GM12878 (cell line): ENCODE measurements around the gene H1-8.

Experiments used
- BHLHE40 ChIP-seq, 2 experiments: fragments of 450-650 bp in 1 of 2; IDR thresholded peaks; 2 replicates each; pipeline ENCODE4 v1.6.1; 2011 to 2017; ENCODE audit warnings: low read depth in 2 of 2, borderline replicate concordance in 1 of 2, improper control_type of control experiment in 1 of 2, low read length in 1 of 2, mild to moderate bottlenecking in 1 of 2
- GABPA ChIP-seq: IDR thresholded peaks from 2 replicates; pipeline ENCODE4 v1.6.1; 2014; ENCODE audit warnings: antibody characterized with exemption, low read depth, mild to moderate bottlenecking, inconsistent platforms
- LARP7 ChIP-seq: fragments of 450-650 bp; IDR thresholded peaks from 2 replicates; pipeline ENCODE4 v1.6.1; 2017; ENCODE audit warnings: mild to moderate bottlenecking
- POLR2A ChIP-seq: IDR thresholded peaks from 2 replicates; pipeline ENCODE4 v1.6.1; 2011; ENCODE audit warnings: low read depth, mild to moderate bottlenecking, low read length
- POLR2AphosphoS5 ChIP-seq: IDR thresholded peaks from 2 replicates; pipeline ENCODE4 v1.6.1; 2011; ENCODE audit warnings: mild to moderate bottlenecking, low read length, inconsistent platforms
- RAD21 ChIP-seq: IDR thresholded peaks from 2 replicates; pipeline ENCODE4 v1.6.1; 2011; ENCODE audit warnings: mild to moderate bottlenecking, low read depth, low read length, moderate library complexity; ENCODE audit not compliant: insufficient read depth
- SMC3 ChIP-seq: IDR thresholded peaks from 2 replicates; pipeline ENCODE4 v1.6.1; 2011; ENCODE audit warnings: low read length, improper control_type of control experiment, borderline replicate concordance
- SP1 ChIP-seq: IDR thresholded peaks from one replicate; pipeline ENCODE4 v1.6.1; 2011; ENCODE audit warnings: low read depth, low read length
- YY1 ChIP-seq: IDR thresholded peaks from 2 replicates; pipeline ENCODE4 v1.6.1; 2011; ENCODE audit warnings: low read depth, mild to moderate bottlenecking, low read length
- ZZZ3 ChIP-seq: IDR thresholded peaks from 2 replicates; pipeline ENCODE4 v1.6.1; 2011; ENCODE audit warnings: low read depth; ENCODE audit not compliant: control insufficient read depth, insufficient read length
- TF ChIP-seq, protein P1 (sequence below), 3 experiments: IDR thresholded peaks in 2 of 3; conservative IDR thresholded peaks in 1 of 3; 2 replicates each; pipeline ENCODE4 v1.5.1; 2011; ENCODE audit warnings: low read depth in 3 of 3, low read length in 3 of 3, mild to moderate bottlenecking in 3 of 3, control low read depth in 2 of 3, moderate library complexity in 2 of 3, inconsistent platforms in 1 of 3, mixed read lengths in 1 of 3; ENCODE audit not compliant: control insufficient read depth in 2 of 3, insufficient read depth in 1 of 3; ENCODE audit errors: extremely low read depth in 1 of 3

DNA sequence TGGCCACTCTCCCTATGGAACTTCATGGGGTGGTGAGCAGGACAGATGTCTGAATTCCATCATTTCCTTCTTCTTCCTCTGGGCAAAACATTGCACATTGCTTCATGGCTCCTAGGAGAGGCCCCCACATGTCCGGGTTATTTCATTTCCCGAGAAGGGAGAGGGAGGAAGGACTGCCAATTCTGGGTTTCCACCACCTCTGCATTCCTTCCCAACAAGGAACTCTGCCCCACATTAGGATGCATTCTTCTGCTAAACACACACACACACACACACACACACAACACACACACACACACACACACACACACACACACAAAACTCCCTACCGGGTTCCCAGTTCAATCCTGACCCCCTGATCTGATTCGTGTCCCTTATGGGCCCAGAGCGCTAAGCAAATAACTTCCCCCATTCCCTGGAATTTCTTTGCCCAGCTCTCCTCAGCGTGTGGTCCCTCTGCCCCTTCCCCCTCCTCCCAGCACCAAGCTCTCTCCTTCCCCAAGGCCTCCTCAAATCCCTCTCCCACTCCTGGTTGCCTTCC is 12.7 kb upstream of the H1-8 start:
- TF ChIP-seq, protein P1, sequence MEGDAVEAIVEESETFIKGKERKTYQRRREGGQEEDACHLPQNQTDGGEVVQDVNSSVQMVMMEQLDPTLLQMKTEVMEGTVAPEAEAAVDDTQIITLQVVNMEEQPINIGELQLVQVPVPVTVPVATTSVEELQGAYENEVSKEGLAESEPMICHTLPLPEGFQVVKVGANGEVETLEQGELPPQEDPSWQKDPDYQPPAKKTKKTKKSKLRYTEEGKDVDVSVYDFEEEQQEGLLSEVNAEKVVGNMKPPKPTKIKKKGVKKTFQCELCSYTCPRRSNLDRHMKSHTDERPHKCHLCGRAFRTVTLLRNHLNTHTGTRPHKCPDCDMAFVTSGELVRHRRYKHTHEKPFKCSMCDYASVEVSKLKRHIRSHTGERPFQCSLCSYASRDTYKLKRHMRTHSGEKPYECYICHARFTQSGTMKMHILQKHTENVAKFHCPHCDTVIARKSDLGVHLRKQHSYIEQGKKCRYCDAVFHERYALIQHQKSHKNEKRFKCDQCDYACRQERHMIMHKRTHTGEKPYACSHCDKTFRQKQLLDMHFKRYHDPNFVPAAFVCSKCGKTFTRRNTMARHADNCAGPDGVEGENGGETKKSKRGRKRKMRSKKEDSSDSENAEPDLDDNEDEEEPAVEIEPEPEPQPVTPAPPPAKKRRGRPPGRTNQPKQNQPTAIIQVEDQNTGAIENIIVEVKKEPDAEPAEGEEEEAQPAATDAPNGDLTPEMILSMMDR (IDR thresholded peaks at IDR 0.05 in 2 of 3, conservative IDR thresholded peaks at IDR 0.05 in 1 of 3; ENCODE audit: control insufficient read depth in 2 of 3, extremely low read depth in 1 of 3, insufficient read depth in 1 of 3, low read depth in 3 of 3, low read length in 3 of 3): no peak
- TF ChIP-seq POLR2AphosphoS5 (no peak), GABPA (no peak), SMC3 (no peak), LARP7 (no peak), BHLHE40 (IDR thresholded peaks at IDR 0.05; ENCODE audit: borderline replicate concordance in 1 of 2, low read depth in 2 of 2, low read length in 1 of 2) (no peak), ZZZ3 (no peak), RAD21 (no peak), SP1 (no peak), POLR2A (no peak), YY1 (no peak)
